GM18517 (cell line): ENCODE results near the gene TMEM151B.

Experiments used
- ATAC-seq: cut with Tn5 transposase; IDR thresholded peaks from one replicate; pipeline ENCODE4 v1.9.1; 2021; ENCODE audit warnings: mild to moderate bottlenecking, moderate library complexity; ENCODE audit not compliant: unreplicated experiment

The TMEM151B gene

GRCh38 chr6:44277763-44278162 is 7.5 kb downstream of the TMEM151B start:
- ATAC-seq = no peak

GRCh38 chr6:44278315-44278714 is 8.1 kb downstream of the TMEM151B start:
- no peak for ATAC-seq

- no peak for ATAC-seq
Observed at GRCh38 chr6:44278774-44279697, 8.8 kb downstream of the TMEM151B start.

DNA sequence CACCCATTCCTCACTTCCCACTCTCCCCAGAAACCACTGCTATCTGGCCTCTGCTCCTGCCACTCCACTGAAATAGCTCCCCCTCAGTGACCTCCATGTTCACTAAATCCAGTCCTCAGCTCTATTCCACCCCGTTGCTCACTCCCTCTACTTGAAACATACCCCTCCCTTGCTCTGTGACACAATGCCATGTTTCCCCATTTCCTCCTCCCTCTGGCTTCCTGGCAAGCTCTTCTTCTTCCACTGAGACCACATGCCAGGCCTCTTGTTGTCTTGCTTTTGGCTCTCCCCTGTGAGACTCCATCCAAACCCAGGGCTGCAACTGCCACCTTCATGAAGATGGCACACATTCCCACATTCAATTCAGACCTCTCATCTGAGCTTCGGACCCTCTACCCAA is 13.9 kb downstream of the TMEM151B start:
- no peak for ATAC-seq

DNA sequence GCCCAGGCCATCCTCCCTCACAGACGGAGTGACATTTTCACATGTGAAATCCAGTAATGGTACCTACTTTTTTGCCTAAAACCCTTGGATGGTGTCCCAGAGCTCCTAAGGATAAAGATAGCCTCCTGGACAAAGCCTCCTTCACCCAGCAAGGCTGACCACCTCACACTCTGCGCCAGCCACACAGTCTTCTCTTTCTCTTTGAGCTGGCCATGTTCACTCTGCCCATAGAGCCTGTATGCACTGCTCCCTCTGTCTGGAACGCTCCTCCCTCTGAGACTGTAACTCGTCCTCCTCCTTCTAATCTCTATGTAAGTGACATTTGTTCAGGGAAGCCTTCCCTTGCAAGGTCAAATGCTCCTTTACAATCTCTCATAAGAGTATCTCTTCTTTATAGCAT is 14.6 kb downstream of the TMEM151B start:
- no peak for ATAC-seq

DNA sequence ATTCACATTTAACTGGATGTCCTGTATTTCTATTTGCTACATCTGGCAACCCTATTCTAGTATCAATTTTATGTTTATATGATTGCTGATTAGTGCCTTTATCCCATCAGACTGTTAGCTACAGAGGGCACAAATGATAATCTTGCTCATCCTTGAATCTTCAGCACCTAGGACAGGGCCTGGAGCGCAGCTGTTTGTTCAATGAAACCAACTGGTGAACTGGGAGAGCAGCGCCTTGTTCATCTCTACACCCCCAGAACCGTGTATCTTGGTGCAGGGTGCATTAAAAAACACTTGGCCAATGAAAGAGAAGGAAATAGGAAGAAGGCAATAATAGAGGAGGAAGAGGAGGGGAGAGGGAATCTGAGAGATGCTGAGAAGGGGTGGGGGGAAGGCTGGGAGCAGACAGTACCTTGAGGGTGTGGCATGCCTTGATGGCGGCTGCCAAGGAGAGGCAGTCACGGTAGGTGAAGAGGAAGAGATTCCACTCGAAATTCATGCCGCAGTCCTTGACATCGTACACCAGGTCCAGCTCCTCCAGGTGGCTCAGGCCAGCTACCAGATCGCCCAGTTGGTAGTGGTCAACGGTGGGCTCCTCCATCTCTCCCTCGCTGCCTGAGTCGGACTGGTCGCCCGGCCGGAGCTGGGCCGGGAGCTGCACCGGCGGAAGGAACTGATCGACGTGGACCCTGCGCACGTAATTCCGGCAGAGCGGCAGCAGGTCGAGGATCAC is 15.5 kb downstream of the TMEM151B start:
- ATAC-seq = no peak

DNA sequence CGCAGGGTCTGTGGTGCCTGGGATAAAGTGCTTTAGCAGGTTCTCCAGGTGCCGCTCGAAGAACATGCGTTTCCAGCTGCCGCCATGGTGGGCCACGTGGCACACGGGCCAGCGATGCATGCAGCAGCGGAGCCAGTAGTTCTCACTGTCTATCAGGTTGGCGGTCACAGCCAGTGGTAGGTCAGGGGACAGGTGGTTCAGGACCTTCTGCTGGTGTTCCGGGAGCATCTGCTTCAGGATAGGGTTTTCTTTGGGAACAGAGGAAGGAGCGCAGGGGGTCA is 16.0 kb downstream of the TMEM151B start:
- ATAC-seq = no peak

- no peak for ATAC-seq
Observed at GRCh38 chr6:44286747-44287146, 16.5 kb downstream of the TMEM151B start.

GRCh38 chr6:44289726-44290260 is 19.5 kb downstream of the TMEM151B start:
- no peak for ATAC-seq

- no peak for ATAC-seq
Observed at GRCh38 chr6:44291841-44292240, 21.6 kb downstream of the TMEM151B start.

DNA sequence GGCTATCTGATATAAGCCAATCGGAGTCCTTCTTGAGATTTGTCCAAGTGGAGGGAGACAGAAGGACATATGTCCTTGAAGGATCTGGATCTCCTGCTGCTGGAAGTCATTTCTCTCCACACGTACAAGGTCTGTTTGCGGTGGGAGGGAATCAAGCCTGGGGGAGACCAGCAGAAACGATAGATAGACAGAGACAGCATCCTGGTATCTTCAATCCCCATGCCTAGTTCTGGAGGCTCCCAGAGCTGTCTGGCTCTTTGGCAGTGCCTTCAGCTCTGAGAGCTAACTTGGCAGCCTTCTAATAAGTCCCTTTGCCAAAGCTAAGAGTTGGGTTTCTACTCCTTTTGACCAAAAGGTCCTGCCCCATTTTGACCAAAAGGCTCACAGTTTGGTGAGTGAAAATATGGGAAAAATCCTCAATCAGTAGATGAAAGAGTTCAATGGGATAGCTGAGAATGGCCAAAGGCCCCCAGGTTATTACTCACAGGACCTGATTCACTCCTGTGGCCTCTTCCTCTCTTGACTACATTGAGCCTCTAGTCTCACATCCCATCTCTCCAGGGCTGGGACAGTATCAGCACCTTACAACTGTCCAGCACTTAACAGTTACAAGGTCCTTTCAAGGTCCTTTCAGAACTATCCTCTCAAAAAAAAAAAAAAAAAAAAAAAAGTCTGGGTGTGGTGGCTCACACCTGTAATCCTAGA is 22.6 kb downstream of the TMEM151B start:
- ATAC-seq = no peak

DNA sequence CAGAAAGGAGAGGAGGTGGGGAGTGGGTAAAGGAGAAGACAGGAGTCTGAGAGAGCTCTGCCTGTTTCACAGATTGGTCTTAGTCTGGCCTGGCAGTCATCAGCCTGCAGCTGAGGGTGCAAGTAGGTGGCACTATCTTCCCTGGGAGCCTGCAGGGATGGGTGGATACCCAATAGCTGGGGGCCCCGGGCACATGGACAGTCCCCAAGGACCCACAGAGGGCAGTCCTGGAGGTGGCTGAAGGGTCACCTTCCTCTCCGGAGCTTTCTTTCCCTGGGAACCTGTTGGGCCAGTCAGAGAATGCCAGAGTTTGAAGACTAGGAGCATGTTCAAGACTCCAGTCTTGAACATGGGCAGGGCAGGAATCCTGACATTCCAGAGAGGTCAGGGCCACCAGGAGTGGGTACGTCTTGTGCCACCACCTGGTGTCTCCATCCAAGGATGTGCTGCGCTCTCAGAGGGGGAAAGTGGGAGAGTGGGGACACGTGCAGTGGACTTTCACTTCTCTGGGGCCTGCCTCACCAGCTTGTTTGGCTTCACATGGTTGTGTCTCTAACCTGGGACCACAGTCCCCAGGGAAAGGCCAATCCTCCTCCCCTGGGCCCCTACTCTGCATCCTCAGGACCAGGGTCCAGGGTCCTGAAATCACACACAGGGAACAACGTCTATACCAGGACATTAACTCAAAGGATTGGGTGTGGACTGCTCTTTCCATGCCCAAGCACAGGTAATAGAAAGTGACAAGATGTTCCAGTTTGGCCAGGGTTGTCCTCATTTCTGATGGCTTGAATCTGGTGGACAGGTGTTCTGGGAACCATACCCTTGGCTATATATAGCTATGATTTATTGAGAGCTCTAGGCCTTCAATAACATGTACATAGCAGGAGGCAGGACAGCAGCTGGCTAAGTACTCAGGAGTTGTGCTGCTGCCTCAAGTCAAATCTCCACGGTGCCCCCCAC is 24.9 kb downstream of the TMEM151B start:
- ATAC-seq = no peak

DNA sequence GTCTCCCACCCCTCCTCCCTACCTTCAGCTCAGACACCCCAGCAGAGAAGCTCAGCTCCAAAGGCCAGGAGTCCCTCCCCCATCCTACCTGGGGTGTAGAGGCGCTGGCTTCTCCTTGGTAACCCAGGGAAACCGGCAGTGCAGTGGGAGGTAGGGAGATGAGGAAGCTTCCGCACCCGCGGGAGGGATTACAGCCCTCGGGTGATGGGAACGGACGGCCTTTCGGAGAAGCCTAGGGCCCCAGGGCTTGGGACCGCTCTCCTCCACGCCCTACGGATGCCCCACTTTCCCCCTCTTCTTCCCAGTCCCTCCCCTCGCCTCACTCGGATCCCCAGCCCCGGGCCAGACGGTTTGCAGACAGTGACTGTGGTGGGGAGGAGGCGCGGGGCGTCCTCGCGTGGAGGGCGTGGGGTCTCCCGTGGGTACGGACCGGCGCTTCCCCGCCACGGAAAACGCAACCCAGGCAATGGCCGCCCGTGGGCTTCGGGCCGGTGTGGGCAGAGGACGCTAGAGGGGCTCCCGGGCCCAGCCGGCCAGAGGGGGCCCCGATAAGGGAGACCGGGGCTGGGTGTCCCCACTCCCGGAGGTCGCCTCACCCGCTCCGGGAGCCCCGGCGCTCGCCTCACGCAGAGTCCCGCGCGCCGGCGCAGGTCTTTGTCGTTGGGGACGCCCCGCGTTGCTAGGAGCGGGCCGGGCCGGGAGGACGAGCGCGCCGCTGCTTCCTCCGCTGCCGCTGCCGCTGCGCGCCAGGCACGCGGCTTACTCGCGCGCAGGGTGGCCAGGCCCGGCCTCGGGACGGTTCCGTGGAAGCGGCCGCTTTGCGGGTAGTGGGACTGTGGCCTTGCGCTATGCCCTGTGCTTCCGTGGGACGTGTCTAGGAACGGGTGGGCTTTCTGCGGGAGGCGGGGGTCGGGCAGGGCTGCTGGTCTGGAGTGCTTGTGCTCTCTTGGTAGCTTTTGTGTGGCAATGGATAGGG is 27.1 kb downstream of the TMEM151B start:
- no peak for ATAC-seq

DNA sequence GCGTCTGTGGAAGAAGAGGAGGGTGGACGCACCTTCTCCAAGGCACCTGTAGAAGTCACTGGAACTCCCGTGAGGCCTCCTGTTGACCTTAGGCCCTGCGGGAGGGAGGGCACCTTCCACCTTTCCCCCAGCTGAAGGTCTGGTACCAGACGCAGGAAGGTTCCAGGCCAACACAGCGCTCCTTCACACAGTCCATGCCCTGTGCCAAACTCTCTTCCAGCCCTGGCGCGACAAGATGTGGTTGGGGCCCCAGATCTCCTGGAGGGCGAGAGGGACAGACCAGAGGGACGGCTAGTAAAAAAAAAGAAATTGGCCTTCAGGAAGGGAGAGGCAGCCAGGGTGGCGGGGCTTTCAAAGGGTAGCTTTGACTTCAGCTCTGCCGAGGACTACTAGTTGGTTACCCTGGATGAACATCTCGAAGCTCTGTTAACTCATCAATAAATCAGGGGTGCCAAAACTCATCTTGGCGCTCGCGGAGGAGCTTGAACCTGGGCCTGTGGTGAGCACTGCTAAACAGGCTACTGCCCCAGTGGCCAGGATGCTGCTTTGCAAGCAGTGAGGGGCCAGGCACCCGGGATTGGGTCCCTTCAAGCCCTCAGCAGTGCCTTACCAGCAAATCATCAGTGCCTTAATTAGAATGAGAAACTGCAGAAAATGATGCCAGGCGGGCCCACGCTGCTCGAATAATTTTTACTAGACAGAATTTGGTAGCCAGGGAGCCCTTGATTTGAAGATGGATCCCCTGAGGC is 28.0 kb downstream of the TMEM151B start:
- no peak for ATAC-seq

DNA sequence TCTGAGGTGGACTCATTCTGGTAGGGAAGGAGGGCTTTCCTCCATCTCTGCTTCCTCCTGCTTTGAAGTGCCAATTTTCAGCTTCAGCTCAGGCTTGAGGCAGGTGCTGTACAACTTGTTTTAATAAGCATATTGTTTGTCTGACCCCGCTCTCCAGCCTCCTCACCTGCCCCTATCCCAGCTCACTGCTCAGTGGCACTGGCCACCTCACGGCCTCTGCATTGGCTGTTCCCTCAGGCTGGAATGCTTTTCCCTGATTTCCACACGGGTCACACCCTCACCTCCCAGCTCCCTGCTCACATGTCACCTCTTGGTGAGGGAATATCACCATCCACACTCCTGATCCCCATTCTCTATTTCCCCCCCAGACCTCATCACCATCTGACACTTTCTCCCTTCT is 28.6 kb downstream of the TMEM151B start:
- no peak for ATAC-seq

DNA sequence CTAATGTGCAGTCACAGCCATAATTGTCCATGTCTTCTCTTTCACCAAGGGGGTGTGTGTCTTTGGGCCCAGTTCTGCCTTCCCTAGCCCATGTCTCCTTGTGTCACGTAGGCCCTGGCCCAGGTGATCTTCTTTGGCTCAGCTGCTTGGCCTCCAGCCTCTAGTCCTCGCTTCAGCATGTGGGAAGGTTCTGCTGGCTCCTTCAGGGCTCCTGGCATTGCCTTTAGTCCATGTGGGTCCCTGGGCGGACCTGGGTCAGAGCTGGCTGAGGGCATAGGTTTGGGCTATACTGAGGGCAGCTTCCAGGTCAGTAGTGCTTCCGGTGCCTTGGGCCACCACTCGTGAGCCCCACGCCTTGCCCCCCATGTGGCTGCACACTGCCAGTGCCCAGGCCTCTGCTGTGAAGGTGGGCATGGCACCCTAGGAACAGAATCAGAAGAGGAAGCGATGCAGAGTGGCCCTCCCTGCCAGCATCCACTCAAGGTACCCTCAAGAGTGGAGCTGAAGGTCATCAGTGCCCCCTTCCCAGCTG is 30.1 kb downstream of the TMEM151B start:
- ATAC-seq = no peak

- no peak for ATAC-seq
Observed at GRCh38 chr6:44301106-44301505, 30.9 kb downstream of the TMEM151B start.
